ENCODE results near the gene ANKRD13B.
"Not testable (repeated sequence)": the region's sequence is repeated elsewhere in the genome, so short reads cannot be mapped to it uniquely, and the experiment has no call there.

The ANKRD13B gene

GRCh38 chr17:29630630-29631193, 37.8 kb downstream of the ANKRD13B start:
- Mint-ChIP-seq H3K27ac (no peak overlapping the region), H3K27me3 (ENCODE audit: low read depth) (no peaks in the 10 kb centered on the region), H3K36me3 (ENCODE audit: low read depth) (peaks cover 41% of the 10 kb centered on the region), H3K9me3 (no peaks in the 10 kb centered on the region), H3K4me1 (ENCODE audit: low read depth) (peaks cover 19% of the 10 kb centered on the region), H3K4me3 (no peak overlapping the region)
- no peak for DNase-seq (ENCODE audit: low spot score)

GRCh38 chr17:29633886-29634285, 41.0 kb downstream of the ANKRD13B start:
- peaks cover 13% of the 10 kb centered on the region for H3K4me1 Mint-ChIP-seq (ENCODE audit: low read depth)
- no peaks in the 10 kb centered on the region for H3K27me3 Mint-ChIP-seq (ENCODE audit: low read depth)
- no peak for DNase-seq (ENCODE audit: low spot score)
- no peak overlapping the region for H3K27ac Mint-ChIP-seq
- no peaks in the 10 kb centered on the region for H3K9me3 Mint-ChIP-seq
- H3K4me3 Mint-ChIP-seq, result no peak overlapping the region
- H3K36me3 Mint-ChIP-seq (ENCODE audit: low read depth), result peaks cover 43% of the 10 kb centered on the region

GRCh38 chr17:29640413-29640812, 47.5 kb downstream of the ANKRD13B start:
- Mint-ChIP-seq H3K9me3 (no peaks in the 10 kb centered on the region), H3K36me3 (ENCODE audit: low read depth) (peaks cover 34% of the 10 kb centered on the region), H3K27ac (peak overlapping the region; percentile 27), H3K4me1 (ENCODE audit: low read depth) (peaks cover 14% of the 10 kb centered on the region), H3K27me3 (ENCODE audit: low read depth) (no peaks in the 10 kb centered on the region), H3K4me3 (no peak overlapping the region)
- no peak for DNase-seq (ENCODE audit: low spot score)

GRCh38 chr17:29640981-29641642, 48.2 kb downstream of the ANKRD13B start:
- DNase-seq (ENCODE audit: low spot score), result no peak
- Mint-ChIP-seq H3K4me1 (ENCODE audit: low read depth) (peaks cover 15% of the 10 kb centered on the region), H3K36me3 (ENCODE audit: low read depth) (peaks cover 34% of the 10 kb centered on the region), H3K4me3 (no peak overlapping the region), H3K27me3 (ENCODE audit: low read depth) (no peaks in the 10 kb centered on the region), H3K9me3 (no peaks in the 10 kb centered on the region), H3K27ac (no peak overlapping the region)

GRCh38 chr17:29642171-29642611, 49.3 kb downstream of the ANKRD13B start:
- Mint-ChIP-seq H3K9me3 (no peaks in the 10 kb centered on the region), H3K27ac (no peak overlapping the region), H3K36me3 (ENCODE audit: low read depth) (peaks cover 27% of the 10 kb centered on the region), H3K4me3 (no peak overlapping the region), H3K27me3 (ENCODE audit: low read depth) (no peaks in the 10 kb centered on the region), H3K4me1 (ENCODE audit: low read depth) (peaks cover 15% of the 10 kb centered on the region)
- no peak for DNase-seq (ENCODE audit: low spot score)

- Mint-ChIP-seq H3K27me3 (ENCODE audit: low read depth) (no peaks in the 10 kb centered on the region), H3K27ac (no peak overlapping the region), H3K9me3 (no peaks in the 10 kb centered on the region), H3K36me3 (ENCODE audit: low read depth) (peaks cover 27% of the 10 kb centered on the region), H3K4me3 (no peak overlapping the region), H3K4me1 (ENCODE audit: low read depth) (peaks cover 15% of the 10 kb centered on the region)
- no peak for DNase-seq (ENCODE audit: low spot score)
These were observed 50.9 kb downstream of the ANKRD13B start for GRCh38 chr17:29643817-29644160.

- DNase-seq (ENCODE audit: low spot score), result peak; percentile 40
- Mint-ChIP-seq H3K27me3 (ENCODE audit: low read depth) (no peaks in the 10 kb centered on the region), H3K4me3 (no peak overlapping the region), H3K9me3 (no peaks in the 10 kb centered on the region), H3K4me1 (ENCODE audit: low read depth) (peaks cover 4% of the 10 kb centered on the region), H3K36me3 (ENCODE audit: low read depth) (peaks cover 30% of the 10 kb centered on the region), H3K27ac (no peak overlapping the region)
These were observed 52.7 kb downstream of the ANKRD13B start for GRCh38 chr17:29645515-29646051.

GRCh38 chr17:29648005-29648404, 55.1 kb downstream of the ANKRD13B start:
- peaks cover 28% of the 10 kb centered on the region for H3K36me3 Mint-ChIP-seq (ENCODE audit: low read depth)
- H3K4me3 Mint-ChIP-seq, result no peak overlapping the region
- H3K27me3 Mint-ChIP-seq (ENCODE audit: low read depth), result no peaks in the 10 kb centered on the region
- DNase-seq (ENCODE audit: low spot score), result no peak
- no peaks in the 10 kb centered on the region for H3K9me3 Mint-ChIP-seq
- peaks cover 2% of the 10 kb centered on the region for H3K4me1 Mint-ChIP-seq (ENCODE audit: low read depth)
- H3K27ac Mint-ChIP-seq, result no peak overlapping the region

- Mint-ChIP-seq H3K27ac (no peak overlapping the region), H3K4me1 (ENCODE audit: low read depth) (peaks cover 2% of the 10 kb centered on the region), H3K27me3 (ENCODE audit: low read depth) (no peaks in the 10 kb centered on the region), H3K4me3 (no peak overlapping the region), H3K36me3 (ENCODE audit: low read depth) (peaks cover 28% of the 10 kb centered on the region), H3K9me3 (no peaks in the 10 kb centered on the region)
- DNase-seq (ENCODE audit: low spot score), result no peak
These were observed 56.4 kb downstream of the ANKRD13B start for GRCh38 chr17:29649359-29649758.

GRCh38 chr17:29650396-29650795, 57.5 kb downstream of the ANKRD13B start:
- Mint-ChIP-seq H3K4me3 (no peak overlapping the region), H3K4me1 (ENCODE audit: low read depth) (peaks cover 2% of the 10 kb centered on the region), H3K9me3 (no peaks in the 10 kb centered on the region), H3K27ac (no peak overlapping the region), H3K27me3 (ENCODE audit: low read depth) (no peaks in the 10 kb centered on the region), H3K36me3 (ENCODE audit: low read depth) (peaks cover 23% of the 10 kb centered on the region)
- DNase-seq (ENCODE audit: low spot score), result no peak

- not testable (repeated sequence) for H3K27me3 Mint-ChIP-seq (ENCODE audit: low read depth); H3K27ac Mint-ChIP-seq; H3K9me3 Mint-ChIP-seq; H3K4me1 Mint-ChIP-seq (ENCODE audit: low read depth); H3K4me3 Mint-ChIP-seq; DNase-seq (ENCODE audit: low spot score)
- peaks cover 28% of the 10 kb centered on the region for H3K36me3 Mint-ChIP-seq (ENCODE audit: low read depth)
These were observed 59.0 kb downstream of the ANKRD13B start for GRCh38 chr17:29651913-29652312.

- Mint-ChIP-seq H3K9me3 (no peaks in the 10 kb centered on the region), H3K27me3 (ENCODE audit: low read depth) (no peaks in the 10 kb centered on the region), H3K4me1 (ENCODE audit: low read depth) (no peaks in the 10 kb centered on the region), H3K27ac (no peak overlapping the region), H3K4me3 (no peak overlapping the region), H3K36me3 (ENCODE audit: low read depth) (peaks cover 31% of the 10 kb centered on the region)
- DNase-seq (ENCODE audit: low spot score), result no peak
These were observed 60.0 kb downstream of the ANKRD13B start for GRCh38 chr17:29652976-29653375.

- H3K27me3 Mint-ChIP-seq (ENCODE audit: low read depth), result no peaks in the 10 kb centered on the region
- H3K36me3 Mint-ChIP-seq (ENCODE audit: low read depth), result peaks cover 36% of the 10 kb centered on the region
- H3K4me1 Mint-ChIP-seq (ENCODE audit: low read depth), result peaks cover 4% of the 10 kb centered on the region
- DNase-seq (ENCODE audit: low spot score), result no peak
- no peak overlapping the region for H3K27ac Mint-ChIP-seq
- H3K4me3 Mint-ChIP-seq, result no peak overlapping the region
- no peaks in the 10 kb centered on the region for H3K9me3 Mint-ChIP-seq
These were observed 61.2 kb downstream of the ANKRD13B start for GRCh38 chr17:29653995-29654714.

GRCh38 chr17:29655323-29655722, 62.4 kb downstream of the ANKRD13B start:
- no peak overlapping the region for H3K27ac Mint-ChIP-seq
- H3K27me3 Mint-ChIP-seq (ENCODE audit: low read depth), result no peaks in the 10 kb centered on the region
- H3K4me3 Mint-ChIP-seq, result no peak overlapping the region
- no peaks in the 10 kb centered on the region for H3K9me3 Mint-ChIP-seq
- H3K4me1 Mint-ChIP-seq (ENCODE audit: low read depth), result peaks cover 5% of the 10 kb centered on the region
- peaks cover 32% of the 10 kb centered on the region for H3K36me3 Mint-ChIP-seq (ENCODE audit: low read depth)
- DNase-seq (ENCODE audit: low spot score), result no peak

Data from T-helper 2 cell treated with Interferon-gamma antibody and Interleukin-4, amounts not matched to agents 5 μg/mL and 100 μg/mL, for 36 hours (primary cell).